ENCODE measurements around the gene TCERG1. TPM values are rescaled to one million over a fixed set of nuclear protein-coding genes. Genes with fewer than 3 reads are reported as not detected.

The TCERG1 gene
- total RNA-seq, 1 donor from 2014 or later, result 40.5 TPM

DNA sequence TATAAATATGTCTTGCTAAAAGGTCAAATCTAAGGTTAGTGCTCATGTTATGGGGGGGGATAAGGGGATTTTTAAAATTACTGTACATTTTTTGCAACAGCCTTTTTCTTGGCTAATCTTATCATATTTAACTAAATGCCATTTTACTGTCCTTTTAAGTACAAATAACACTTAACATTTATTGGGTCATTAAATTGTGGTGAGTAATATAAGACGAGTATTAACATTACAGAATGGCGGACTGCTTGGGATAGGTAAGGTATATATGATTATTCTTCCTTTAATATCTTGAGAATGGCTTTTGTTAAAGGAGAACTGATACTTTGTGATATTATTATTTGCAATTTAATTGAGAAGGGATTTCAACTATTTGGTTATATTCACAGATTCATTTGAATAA, 35.6 kb downstream of the TCERG1 start:
- Mint-ChIP-seq H3K27me3 (ENCODE audit: low read depth) (no peaks in the 10 kb centered on the region), H3K27ac (ENCODE audit: unreplicated experiment) (no peak overlapping the region), H3K36me3 (ENCODE audit: low read depth) (peaks cover 25% of the 10 kb centered on the region), H3K9me3 (ENCODE audit: low read depth) (no peaks in the 10 kb centered on the region), H3K4me3 (ENCODE audit: unreplicated experiment) (no peak overlapping the region), H3K4me1 (ENCODE audit: low read depth) (peaks cover 3% of the 10 kb centered on the region)
- no peak for DNase-seq (ENCODE audit: low spot score)
- TF ChIP-seq, protein P1, sequence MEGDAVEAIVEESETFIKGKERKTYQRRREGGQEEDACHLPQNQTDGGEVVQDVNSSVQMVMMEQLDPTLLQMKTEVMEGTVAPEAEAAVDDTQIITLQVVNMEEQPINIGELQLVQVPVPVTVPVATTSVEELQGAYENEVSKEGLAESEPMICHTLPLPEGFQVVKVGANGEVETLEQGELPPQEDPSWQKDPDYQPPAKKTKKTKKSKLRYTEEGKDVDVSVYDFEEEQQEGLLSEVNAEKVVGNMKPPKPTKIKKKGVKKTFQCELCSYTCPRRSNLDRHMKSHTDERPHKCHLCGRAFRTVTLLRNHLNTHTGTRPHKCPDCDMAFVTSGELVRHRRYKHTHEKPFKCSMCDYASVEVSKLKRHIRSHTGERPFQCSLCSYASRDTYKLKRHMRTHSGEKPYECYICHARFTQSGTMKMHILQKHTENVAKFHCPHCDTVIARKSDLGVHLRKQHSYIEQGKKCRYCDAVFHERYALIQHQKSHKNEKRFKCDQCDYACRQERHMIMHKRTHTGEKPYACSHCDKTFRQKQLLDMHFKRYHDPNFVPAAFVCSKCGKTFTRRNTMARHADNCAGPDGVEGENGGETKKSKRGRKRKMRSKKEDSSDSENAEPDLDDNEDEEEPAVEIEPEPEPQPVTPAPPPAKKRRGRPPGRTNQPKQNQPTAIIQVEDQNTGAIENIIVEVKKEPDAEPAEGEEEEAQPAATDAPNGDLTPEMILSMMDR (IDR thresholded peaks at IDR 0.05), result no peak

- no peak for DNase-seq (ENCODE audit: low spot score)
- H3K27ac Mint-ChIP-seq (ENCODE audit: unreplicated experiment), result no peak overlapping the region
- peaks cover 16% of the 10 kb centered on the region for H3K4me1 Mint-ChIP-seq (ENCODE audit: low read depth)
- peaks cover 31% of the 10 kb centered on the region for H3K36me3 Mint-ChIP-seq (ENCODE audit: low read depth)
- H3K27me3 Mint-ChIP-seq (ENCODE audit: low read depth), result no peaks in the 10 kb centered on the region
- no peak overlapping the region for H3K4me3 Mint-ChIP-seq (ENCODE audit: unreplicated experiment)
- peaks cover 4% of the 10 kb centered on the region for H3K9me3 Mint-ChIP-seq (ENCODE audit: low read depth)
- TF ChIP-seq, protein P1 (IDR thresholded peaks at IDR 0.05), result no peak
These were observed 37.7 kb downstream of the TCERG1 start for GRCh38 chr5:146484714-146485391.

GRCh38 chr5:146490089-146490843, 43.1 kb downstream of the TCERG1 start:
- no peak for DNase-seq (ENCODE audit: low spot score)
- Mint-ChIP-seq H3K27me3 (ENCODE audit: low read depth) (no peaks in the 10 kb centered on the region), H3K9me3 (ENCODE audit: low read depth) (peaks cover 4% of the 10 kb centered on the region), H3K4me3 (ENCODE audit: unreplicated experiment) (no peak overlapping the region), H3K36me3 (ENCODE audit: low read depth) (peaks cover 14% of the 10 kb centered on the region), H3K4me1 (ENCODE audit: low read depth) (peaks cover 44% of the 10 kb centered on the region), H3K27ac (ENCODE audit: unreplicated experiment) (peak overlapping the region; percentile 65)
- TF ChIP-seq, protein P1 (IDR thresholded peaks at IDR 0.05), result no peak

DNA sequence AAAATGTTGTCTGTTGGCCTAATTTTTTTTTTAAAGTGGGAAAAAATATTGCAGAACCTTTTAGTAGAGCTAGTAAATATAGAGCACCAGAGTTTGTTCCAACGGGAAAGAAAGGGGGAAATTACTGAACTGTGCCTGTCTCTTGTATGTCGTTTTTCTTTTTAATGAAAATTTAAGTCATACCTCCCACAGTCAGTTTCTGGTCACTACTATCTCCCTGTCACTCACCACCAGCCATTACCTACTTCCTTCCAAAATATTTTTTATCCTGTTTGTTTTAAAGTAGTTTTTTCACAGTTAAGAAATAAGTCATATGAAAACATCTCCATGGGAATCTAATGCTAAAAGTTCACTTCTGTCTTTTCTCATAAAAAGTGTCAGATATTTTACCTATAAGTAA, 47.5 kb downstream of the TCERG1 start:
- TF ChIP-seq, protein P1 (IDR thresholded peaks at IDR 0.05), result no peak
- Mint-ChIP-seq H3K4me1 (ENCODE audit: low read depth) (peaks cover 32% of the 10 kb centered on the region), H3K27me3 (ENCODE audit: low read depth) (no peaks in the 10 kb centered on the region), H3K27ac (ENCODE audit: unreplicated experiment) (peak overlapping the region; percentile 6), H3K9me3 (ENCODE audit: low read depth) (no peaks in the 10 kb centered on the region), H3K4me3 (ENCODE audit: unreplicated experiment) (no peak overlapping the region), H3K36me3 (ENCODE audit: low read depth) (peaks cover 10% of the 10 kb centered on the region)
- DNase-seq (ENCODE audit: low spot score), result no peak

DNA sequence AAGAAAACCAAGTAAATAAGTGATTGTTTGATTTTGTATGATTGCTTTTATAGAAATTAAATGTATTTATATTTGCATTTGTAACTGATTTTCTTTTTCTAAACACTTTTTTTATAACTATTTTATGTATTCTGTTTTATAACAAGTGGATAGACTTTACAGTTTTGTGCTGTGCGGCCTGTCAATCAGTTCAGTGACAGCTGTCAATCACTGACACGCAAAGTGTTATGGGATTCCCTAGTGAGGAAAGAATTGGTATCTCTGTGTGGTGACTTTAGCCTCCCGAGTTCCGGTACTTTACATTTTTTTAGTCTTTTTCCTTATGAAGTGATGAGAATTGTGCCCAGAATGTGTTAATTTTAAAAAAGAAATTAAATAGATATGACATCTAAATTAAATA, 52.5 kb downstream of the TCERG1 start:
- Mint-ChIP-seq H3K4me1 (ENCODE audit: low read depth) (peaks cover 6% of the 10 kb centered on the region), H3K9me3 (ENCODE audit: low read depth) (no peaks in the 10 kb centered on the region), H3K36me3 (ENCODE audit: low read depth) (peaks cover 21% of the 10 kb centered on the region), H3K4me3 (ENCODE audit: unreplicated experiment) (no peak overlapping the region), H3K27me3 (ENCODE audit: low read depth) (no peaks in the 10 kb centered on the region), H3K27ac (ENCODE audit: unreplicated experiment) (no peak overlapping the region)
- TF ChIP-seq, protein P1 (IDR thresholded peaks at IDR 0.05), result no peak
- no peak for DNase-seq (ENCODE audit: low spot score)

Data from chondrocyte (in vitro differentiated cells).